Ramos (cell line): ENCODE results near the gene DCST2.

Experiments
- in situ Hi-C: fragments of 300-500 bp; cut with MboI; formaldehyde crosslinking; loops from one replicate; pipeline ENCODE4 v1.14.3; 2022; ENCODE audit warnings: low sequenced_read_pairs; ENCODE audit not compliant: unreplicated experiment

DCST2 gene

GRCh38 chr1:155014709-155015508 lies 18.7 kb downstream of the DCST2 start:
- in situ Hi-C loops = no loop called here

- in situ Hi-C loops = no loop called here
Observed at GRCh38 chr1:155013632-155014031, 19.9 kb downstream of the DCST2 start.

GRCh38 chr1:155012776-155013602 lies 20.6 kb downstream of the DCST2 start:
- in situ Hi-C loops = no loop called here

GRCh38 chr1:155012026-155012546 lies 21.5 kb downstream of the DCST2 start:
- in situ Hi-C loops = no loop called here

- in situ Hi-C loops = no loop called here
Observed at GRCh38 chr1:155011437-155012025, 22.1 kb downstream of the DCST2 start.

- in situ Hi-C loops = no loop called here
Observed at GRCh38 chr1:155011004-155011416, 22.6 kb downstream of the DCST2 start.

- in situ Hi-C loops = no loop called here
Observed at GRCh38 chr1:155010211-155010918, 23.2 kb downstream of the DCST2 start.

GRCh38 chr1:155009742-155010141 lies 23.8 kb downstream of the DCST2 start:
- in situ Hi-C loops = no loop called here

- in situ Hi-C loops = no loop called here
Observed at GRCh38 chr1:155009221-155009711, 24.3 kb downstream of the DCST2 start.

- in situ Hi-C loops = no loop called here
Observed at GRCh38 chr1:155008015-155008941, 25.3 kb downstream of the DCST2 start.

- in situ Hi-C loops = no loop called here
Observed at GRCh38 chr1:155007251-155007828, 26.2 kb downstream of the DCST2 start.

- in situ Hi-C loops = no loop called here
Observed at GRCh38 chr1:155006601-155007101, 26.9 kb downstream of the DCST2 start.

- in situ Hi-C loops = no loop called here
Observed at GRCh38 chr1:155005076-155006011, 28.2 kb downstream of the DCST2 start.

- in situ Hi-C loops = no loop called here
Observed at GRCh38 chr1:155004352-155005075, 29.1 kb downstream of the DCST2 start.

- in situ Hi-C loops = no loop called here
Observed at GRCh38 chr1:155003766-155004351, 29.7 kb downstream of the DCST2 start.

- in situ Hi-C loops = no loop called here
Observed at GRCh38 chr1:155003227-155003765, 30.3 kb downstream of the DCST2 start.
